ENCODE measurements around the gene IL9R. TPM values are rescaled to one million over a fixed set of nuclear protein-coding genes. Genes with fewer than 3 reads are reported as not detected.

Gene IL9R
- total RNA-seq, 1 experiment from 2014 or later = 0.56 TPM

- Histone ChIP-seq H3K36me3 (ENCODE audit: insufficient read depth, low read length, poor library complexity, severe bottlenecking) (no peaks in the 10 kb centered on the region), H3K4me3 (ENCODE audit: low read depth, low read length, poor library complexity, severe bottlenecking) (no peak overlapping the region), H3K27me3 (replicated peaks; ENCODE audit: insufficient read depth, low read depth, low read length, poor library complexity) (no peaks in the 10 kb centered on the region), H3K4me1 (ENCODE audit: insufficient read depth, low read length, poor library complexity, severe bottlenecking) (no peaks in the 10 kb centered on the region), H3K27ac (ENCODE audit: low read depth, low read length, poor library complexity, severe bottlenecking) (no peak overlapping the region), H3K9me3 (ENCODE audit: low read depth, low read length, poor library complexity, severe bottlenecking) (no peaks in the 10 kb centered on the region)
- no TSS peak for BruUV-seq (replicated peaks)
- TF ChIP-seq EZH2 (IDR thresholded peaks at IDR 0.05; ENCODE audit: borderline replicate concordance, low read depth, low read length, poor library complexity, severe bottlenecking) (no peak), CTCF (conservative IDR thresholded peaks at IDR 0.05; ENCODE audit: low read depth, low read length) (no peak)
- ChIA-PET CTCF (no interaction called here), POLR2A (ENCODE audit: low non-redundant PET) (no interaction called here)
- intact Hi-C loops (cut with micrococcal nuclease; ENCODE audit: unreplicated experiment) = no loop called here
- no peak for DNase-seq (ENCODE audit: low spot score)
Observed at GRCh38 chrX:155953055-155953454, 44.4 kb upstream of the IL9R start.

GRCh38 chrX:155954793-155955192 is 42.7 kb upstream of the IL9R start:
- intact Hi-C loops (cut with micrococcal nuclease; ENCODE audit: unreplicated experiment) = no loop called here
- ChIA-PET POLR2A (ENCODE audit: low non-redundant PET) (no interaction called here), CTCF (no interaction called here)
- Histone ChIP-seq H3K27ac (ENCODE audit: low read depth, low read length, poor library complexity, severe bottlenecking) (no peak overlapping the region), H3K4me3 (ENCODE audit: low read depth, low read length, poor library complexity, severe bottlenecking) (no peak overlapping the region), H3K27me3 (replicated peaks; ENCODE audit: insufficient read depth, low read depth, low read length, poor library complexity) (no peaks in the 10 kb centered on the region), H3K9me3 (ENCODE audit: low read depth, low read length, poor library complexity, severe bottlenecking) (no peaks in the 10 kb centered on the region), H3K36me3 (ENCODE audit: insufficient read depth, low read length, poor library complexity, severe bottlenecking) (no peaks in the 10 kb centered on the region), H3K4me1 (ENCODE audit: insufficient read depth, low read length, poor library complexity, severe bottlenecking) (no peaks in the 10 kb centered on the region)
- DNase-seq (ENCODE audit: low spot score) = no peak
- TF ChIP-seq EZH2 (IDR thresholded peaks at IDR 0.05; ENCODE audit: borderline replicate concordance, low read depth, low read length, poor library complexity, severe bottlenecking) = no peak
- TF ChIP-seq CTCF (conservative IDR thresholded peaks at IDR 0.05; ENCODE audit: low read depth, low read length) = no peak
- no TSS peak for BruUV-seq (replicated peaks)

- BruUV-seq (replicated peaks) = no TSS peak
Observed at GRCh38 chrX:155956099-155956498, 41.4 kb upstream of the IL9R start.

More at GRCh38 chrX:155956099-155956498, 41.4 kb upstream of the IL9R start:
- Histone ChIP-seq H3K36me3 (ENCODE audit: insufficient read depth, low read length, poor library complexity, severe bottlenecking) (no peaks in the 10 kb centered on the region), H3K27ac (ENCODE audit: low read depth, low read length, poor library complexity, severe bottlenecking) (no peak overlapping the region), H3K4me3 (ENCODE audit: low read depth, low read length, poor library complexity, severe bottlenecking) (no peak overlapping the region), H3K9me3 (ENCODE audit: low read depth, low read length, poor library complexity, severe bottlenecking) (no peaks in the 10 kb centered on the region), H3K27me3 (replicated peaks; ENCODE audit: insufficient read depth, low read depth, low read length, poor library complexity) (no peaks in the 10 kb centered on the region), H3K4me1 (ENCODE audit: insufficient read depth, low read length, poor library complexity, severe bottlenecking) (no peaks in the 10 kb centered on the region)
- TF ChIP-seq CTCF (conservative IDR thresholded peaks at IDR 0.05; ENCODE audit: low read depth, low read length) (no peak), EZH2 (IDR thresholded peaks at IDR 0.05; ENCODE audit: borderline replicate concordance, low read depth, low read length, poor library complexity, severe bottlenecking) (no peak)
- CTCF ChIA-PET = no interaction called here
- POLR2A ChIA-PET (ENCODE audit: low non-redundant PET) = no interaction called here
- DNase-seq (ENCODE audit: low spot score) = no peak
- intact Hi-C loops (cut with micrococcal nuclease; ENCODE audit: unreplicated experiment) = no loop called here
